ENCODE data around the gene NATD1.
A peak's percentile ranks its signal among the peaks of the same experiment; 100 is the strongest.

The NATD1 gene

GRCh38 chr17:21252796-21253645 lies at the start of gene NATD1:
NATD1 (minus strand) TSS chr17:21253410; CDS start chr17:21253264, 146 bp downstream.
- no peaks in the 10 kb centered on the region for H3K9me3 ChIP-seq
- H3K4me3 ChIP-seq: peak within 1 kb of the TSS; percentile 34
- peaks cover 5% of the 10 kb centered on the region for H3K4me1 ChIP-seq
- peak; percentile 81 to 83 for DNase-seq (ENCODE audit: low spot score in 2 of 2)
- in situ Hi-C loops (cut with MboI; ENCODE audit: low sequenced_read_pairs): no loop called here
- no peaks in the 10 kb centered on the region for H3K27me3 ChIP-seq (ENCODE audit: low read depth)
- no peaks in the 10 kb centered on the region; the same call in 1 of the 2 replicates for H3K36me3 ChIP-seq (replicated peaks)

GRCh38 chr17:21301593-21302550 lies 48.7 kb upstream of the NATD1 start:
- no peak for DNase-seq (ENCODE audit: low spot score in 2 of 2)
- Histone ChIP-seq H3K4me1 (no peaks in the 10 kb centered on the region), H3K27me3 (ENCODE audit: low read depth) (no peaks in the 10 kb centered on the region), H3K9me3 (no peaks in the 10 kb centered on the region; the same call in 1 of the 2 replicates), H3K36me3 (replicated peaks) (peaks cover 37% of the 10 kb centered on the region), H3K4me3 (no peak overlapping the region)
- in situ Hi-C loops (cut with MboI; ENCODE audit: low sequenced_read_pairs): no loop called here

- no peaks in the 10 kb centered on the region for H3K4me1 ChIP-seq
- H3K9me3 ChIP-seq: no peaks in the 10 kb centered on the region; the same call in 1 of the 2 replicates
- in situ Hi-C loops (cut with MboI; ENCODE audit: low sequenced_read_pairs): no loop called here
- no peaks in the 10 kb centered on the region for H3K27me3 ChIP-seq (ENCODE audit: low read depth)
- no peak overlapping the region for H3K4me3 ChIP-seq
- H3K36me3 ChIP-seq (replicated peaks): peaks cover 37% of the 10 kb centered on the region
- DNase-seq (ENCODE audit: low spot score in 2 of 2): no peak
Observed at GRCh38 chr17:21300601-21301571, 47.7 kb upstream of the NATD1 start.

- Histone ChIP-seq H3K4me1 (no peaks in the 10 kb centered on the region), H3K9me3 (no peaks in the 10 kb centered on the region; the same call in 1 of the 2 replicates), H3K36me3 (replicated peaks) (peaks cover 37% of the 10 kb centered on the region), H3K4me3 (no peak overlapping the region), H3K27me3 (ENCODE audit: low read depth) (no peaks in the 10 kb centered on the region)
- in situ Hi-C loops (cut with MboI; ENCODE audit: low sequenced_read_pairs): no loop called here
- no peak for DNase-seq (ENCODE audit: low spot score in 2 of 2)
Observed at GRCh38 chr17:21299981-21300600, 46.9 kb upstream of the NATD1 start.

- H3K36me3 ChIP-seq (replicated peaks): peaks cover 37% of the 10 kb centered on the region
- H3K27me3 ChIP-seq (ENCODE audit: low read depth): no peaks in the 10 kb centered on the region
- no peak overlapping the region for H3K4me3 ChIP-seq
- peaks cover 2% of the 10 kb centered on the region; the same call in 1 of the 2 replicates for H3K9me3 ChIP-seq
- H3K4me1 ChIP-seq: no peaks in the 10 kb centered on the region
- no peak for DNase-seq (ENCODE audit: low spot score in 2 of 2)
- in situ Hi-C loops (cut with MboI; ENCODE audit: low sequenced_read_pairs): no loop called here
Observed at GRCh38 chr17:21298983-21299519, 45.8 kb upstream of the NATD1 start.

GRCh38 chr17:21298056-21298982 lies 45.1 kb upstream of the NATD1 start:
- Histone ChIP-seq H3K9me3 (peaks cover 2% of the 10 kb centered on the region; the same call in 1 of the 2 replicates), H3K4me1 (no peaks in the 10 kb centered on the region), H3K4me3 (no peak overlapping the region), H3K36me3 (replicated peaks) (peaks cover 35% of the 10 kb centered on the region), H3K27me3 (ENCODE audit: low read depth) (no peaks in the 10 kb centered on the region)
- in situ Hi-C loops (cut with MboI; ENCODE audit: low sequenced_read_pairs): no loop called here
- no peak for DNase-seq (ENCODE audit: low spot score in 2 of 2)

- Histone ChIP-seq H3K36me3 (replicated peaks) (peaks cover 31% of the 10 kb centered on the region), H3K27me3 (ENCODE audit: low read depth) (no peaks in the 10 kb centered on the region), H3K9me3 (peaks cover 5% of the 10 kb centered on the region; the same call in 1 of the 2 replicates), H3K4me1 (no peaks in the 10 kb centered on the region), H3K4me3 (no peak overlapping the region)
- in situ Hi-C loops (cut with MboI; ENCODE audit: low sequenced_read_pairs): no loop called here
- no peak for DNase-seq (ENCODE audit: low spot score in 2 of 2)
Observed at GRCh38 chr17:21297597-21297996, 44.4 kb upstream of the NATD1 start.

- Histone ChIP-seq H3K4me1 (no peaks in the 10 kb centered on the region), H3K27me3 (ENCODE audit: low read depth) (no peaks in the 10 kb centered on the region)
- in situ Hi-C loops (cut with MboI; ENCODE audit: low sequenced_read_pairs): no loop called here
Observed at GRCh38 chr17:21297026-21297520, 43.9 kb upstream of the NATD1 start.

GRCh38 chr17:21296097-21297025 lies 43.2 kb upstream of the NATD1 start:
- H3K27me3 ChIP-seq (ENCODE audit: low read depth): no peaks in the 10 kb centered on the region
- no peak overlapping the region for H3K4me3 ChIP-seq
- peaks cover 29% of the 10 kb centered on the region for H3K36me3 ChIP-seq (replicated peaks)
- H3K4me1 ChIP-seq: no peaks in the 10 kb centered on the region
- peaks cover 6% of the 10 kb centered on the region; the same call in 1 of the 2 replicates for H3K9me3 ChIP-seq
- in situ Hi-C loops (cut with MboI; ENCODE audit: low sequenced_read_pairs): no loop called here
- DNase-seq (ENCODE audit: low spot score in 2 of 2): no peak

More at GRCh38 chr17:21297026-21297520, 43.9 kb upstream of the NATD1 start:
- Histone ChIP-seq H3K4me3 (no peak overlapping the region), H3K9me3 (peaks cover 6% of the 10 kb centered on the region; the same call in 1 of the 2 replicates), H3K36me3 (replicated peaks) (peaks cover 31% of the 10 kb centered on the region)
- no peak for DNase-seq (ENCODE audit: low spot score in 2 of 2)

GRCh38 chr17:21295036-21295952 lies 42.1 kb upstream of the NATD1 start:
- H3K36me3 ChIP-seq (replicated peaks): peaks cover 18% of the 10 kb centered on the region
- no peak for DNase-seq (ENCODE audit: low spot score in 2 of 2)
- in situ Hi-C loops (cut with MboI; ENCODE audit: low sequenced_read_pairs): no loop called here
- no peaks in the 10 kb centered on the region for H3K27me3 ChIP-seq (ENCODE audit: low read depth)
- H3K9me3 ChIP-seq: peaks cover 8% of the 10 kb centered on the region; the same call in 1 of the 2 replicates
- no peaks in the 10 kb centered on the region for H3K4me1 ChIP-seq
- no peak overlapping the region for H3K4me3 ChIP-seq
